Natural killer cell (primary cell): ENCODE measurements around the gene IP6K3. TPM values are rescaled to one million over a fixed set of nuclear protein-coding genes. Genes with fewer than 3 reads are reported as not detected.

Experiments used
- ATAC-seq, 3 donors: fragments of 150-1000 bp in 2 of 3; fragments of 200-7000 bp in 1 of 3; cut with Tn5 transposase; 1 replicate in 1 of 3; 2 replicates in 2 of 3; pipeline ENCODE4 v1.10.0; 2021; ENCODE audit warnings: mild to moderate bottlenecking in 2 of 3, moderate library complexity in 2 of 3
- DNase-seq, 2 donors: peaks; one replicate each; pipeline versions ENCODE4 v3.0.0 to v3.0.0-alpha.2; 2013 to 2021; ENCODE audit warnings: mixed read lengths in 1 of 2
- H3K27ac ChIP-seq: one replicate; pipeline ENCODE4 v1.5.1; 2013; ENCODE audit warnings: mild to moderate bottlenecking, low read length
- H3K27me3 ChIP-seq: one replicate; pipeline ENCODE4 v1.6.1; 2013; ENCODE audit warnings: low read length; ENCODE audit not compliant: control insufficient read depth, insufficient read depth
- H3K36me3 ChIP-seq: one replicate; pipeline ENCODE4 v1.6.1; 2013; ENCODE audit warnings: low read length; ENCODE audit not compliant: control insufficient read depth, insufficient read depth
- H3K4me1 ChIP-seq: one replicate; pipeline ENCODE4 v1.6.1; 2013; ENCODE audit warnings: low read length; ENCODE audit not compliant: control insufficient read depth, insufficient read depth
- H3K4me3 ChIP-seq: one replicate; pipeline ENCODE4 v1.5.1; 2013; ENCODE audit warnings: low read length
- H3K9me3 ChIP-seq: one replicate; pipeline ENCODE4 v1.6.1; 2013; ENCODE audit warnings: low read length; ENCODE audit not compliant: control insufficient read depth, insufficient read depth
- H3K27ac Mint-ChIP-seq, 2 donors: one replicate each; pipeline ENCODE4 v1.8.0; 2022; ENCODE audit warnings: mild to moderate bottlenecking in 2 of 2, mixed read lengths in 2 of 2, moderate library complexity in 1 of 2
- H3K27me3 Mint-ChIP-seq, 2 donors: one replicate each; pipeline ENCODE4 v1.8.0; 2022; ENCODE audit warnings: low read depth in 2 of 2, mixed read lengths in 2 of 2
- H3K36me3 Mint-ChIP-seq: one replicate; pipeline ENCODE4 v1.8.0; 2022; ENCODE audit warnings: mixed read lengths
- H3K4me1 Mint-ChIP-seq, 2 donors: one replicate each; pipeline ENCODE4 v1.8.0; 2022; ENCODE audit warnings: mixed read lengths in 2 of 2
- H3K4me3 Mint-ChIP-seq: one replicate; pipeline ENCODE4 v1.8.0; 2022; ENCODE audit warnings: mild to moderate bottlenecking, moderate library complexity, mixed read lengths
- H3K9me3 Mint-ChIP-seq, 2 donors: one replicate each; pipeline ENCODE4 v1.8.0; 2022; ENCODE audit warnings: mixed read lengths in 2 of 2
- WGBS: methylation state at CpG from one replicate; pipeline ENCODE4 v1.1.7; 2013; ENCODE audit warnings: missing lambda C conversion rate; ENCODE audit not compliant: insufficient coverage; 5-methylcytosine and 5-hydroxymethylcytosine counted together
- intact Hi-C: fragments of 100-400 bp; cut with micrococcal nuclease; formaldehyde crosslinking; loops from one replicate; pipeline ENCODE4 v1.14.2; 2022
- total RNA-seq, 4 donors: library from RNA; stranded (reverse); fragments of 120-200 nt in 1 of 4; gene quantifications; one replicate each; pipeline versions ENCODE4 v1.2.3 to v1.2.4, GENCODE V29; 2013 to 2022
- TF ChIP-seq, protein P1 (sequence below): fragments of 200-600 bp; IDR thresholded peaks from one replicate; pipeline ENCODE4 v1.8.0; 2022; ENCODE audit warnings: antibody characterized with exemption

Gene IP6K3
- total RNA-seq, 3 donors from 2014 or later (not counting 1 experiment from before 2014, with no cell fraction given), result not detected

DNA sequence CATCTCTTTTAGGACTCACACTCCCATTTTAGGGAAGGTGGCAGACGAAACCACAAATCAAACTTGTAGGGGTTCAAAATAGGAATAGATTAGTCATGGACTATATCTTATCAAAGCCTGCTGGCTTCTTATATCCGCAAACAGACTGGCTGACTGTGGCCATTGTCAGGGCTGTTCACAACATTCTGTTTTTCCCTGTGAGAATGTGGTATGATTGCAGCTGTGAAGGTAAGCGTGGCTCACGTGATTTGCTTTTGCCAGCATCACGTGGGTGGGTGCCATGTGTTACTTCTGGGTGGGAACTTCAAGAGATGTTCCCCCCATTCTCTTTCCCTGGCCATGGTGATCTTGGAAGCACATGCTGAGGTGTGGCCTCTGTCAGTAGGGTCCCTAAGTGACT, 5.9 kb downstream of the IP6K3 start:
- TF ChIP-seq, protein P1, sequence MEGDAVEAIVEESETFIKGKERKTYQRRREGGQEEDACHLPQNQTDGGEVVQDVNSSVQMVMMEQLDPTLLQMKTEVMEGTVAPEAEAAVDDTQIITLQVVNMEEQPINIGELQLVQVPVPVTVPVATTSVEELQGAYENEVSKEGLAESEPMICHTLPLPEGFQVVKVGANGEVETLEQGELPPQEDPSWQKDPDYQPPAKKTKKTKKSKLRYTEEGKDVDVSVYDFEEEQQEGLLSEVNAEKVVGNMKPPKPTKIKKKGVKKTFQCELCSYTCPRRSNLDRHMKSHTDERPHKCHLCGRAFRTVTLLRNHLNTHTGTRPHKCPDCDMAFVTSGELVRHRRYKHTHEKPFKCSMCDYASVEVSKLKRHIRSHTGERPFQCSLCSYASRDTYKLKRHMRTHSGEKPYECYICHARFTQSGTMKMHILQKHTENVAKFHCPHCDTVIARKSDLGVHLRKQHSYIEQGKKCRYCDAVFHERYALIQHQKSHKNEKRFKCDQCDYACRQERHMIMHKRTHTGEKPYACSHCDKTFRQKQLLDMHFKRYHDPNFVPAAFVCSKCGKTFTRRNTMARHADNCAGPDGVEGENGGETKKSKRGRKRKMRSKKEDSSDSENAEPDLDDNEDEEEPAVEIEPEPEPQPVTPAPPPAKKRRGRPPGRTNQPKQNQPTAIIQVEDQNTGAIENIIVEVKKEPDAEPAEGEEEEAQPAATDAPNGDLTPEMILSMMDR, result no peak
- WGBS, result 91% methylated on average over 5 of the region's 5 CpGs
- peaks cover 4 to 12% of the 10 kb centered on the region in 2 donors for H3K27me3 Mint-ChIP-seq
- H3K27ac Mint-ChIP-seq, result no peak overlapping the region
- Histone ChIP-seq H3K36me3 (no peaks in the 10 kb centered on the region), H3K4me1 (no peaks in the 10 kb centered on the region), H3K9me3 (no peaks in the 10 kb centered on the region), H3K27me3 (no peaks in the 10 kb centered on the region), H3K4me3 (no peak overlapping the region), H3K27ac (no peak overlapping the region)
- H3K4me1 Mint-ChIP-seq, result peaks cover 5% of the 10 kb centered on the region in 2 donors
- DNase-seq (no peak), ATAC-seq (no peak)
- H3K9me3 Mint-ChIP-seq, result no peaks in the 10 kb centered on the region
- intact Hi-C loops, result no loop called here
- H3K36me3 Mint-ChIP-seq, result no peaks in the 10 kb centered on the region
- H3K4me3 Mint-ChIP-seq, result no peak overlapping the region

DNA sequence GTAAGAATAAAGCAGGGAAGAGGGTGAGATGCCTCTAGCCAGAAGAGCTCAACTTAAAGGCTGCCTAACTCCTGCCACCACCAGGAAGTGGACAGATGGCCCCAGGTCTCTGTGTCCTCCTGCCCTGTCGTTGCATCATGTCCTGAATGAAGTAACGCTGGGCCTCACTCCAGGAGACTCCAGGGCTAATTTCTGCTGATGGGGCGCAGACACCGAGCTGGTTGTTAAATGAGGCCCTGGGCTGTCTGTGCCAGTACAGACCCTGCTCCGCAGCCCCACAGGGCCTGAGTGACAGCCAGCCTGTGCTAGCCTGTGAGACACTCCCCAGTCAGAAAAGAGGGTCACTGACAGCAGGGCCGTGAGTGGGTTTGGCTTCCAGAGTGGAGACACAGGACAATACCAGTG, 6.5 kb downstream of the IP6K3 start:
- 92% methylated on average over 6 of the region's 6 CpGs for WGBS
- no peak for DNase-seq
- TF ChIP-seq, protein P1, result no peak

DNA sequence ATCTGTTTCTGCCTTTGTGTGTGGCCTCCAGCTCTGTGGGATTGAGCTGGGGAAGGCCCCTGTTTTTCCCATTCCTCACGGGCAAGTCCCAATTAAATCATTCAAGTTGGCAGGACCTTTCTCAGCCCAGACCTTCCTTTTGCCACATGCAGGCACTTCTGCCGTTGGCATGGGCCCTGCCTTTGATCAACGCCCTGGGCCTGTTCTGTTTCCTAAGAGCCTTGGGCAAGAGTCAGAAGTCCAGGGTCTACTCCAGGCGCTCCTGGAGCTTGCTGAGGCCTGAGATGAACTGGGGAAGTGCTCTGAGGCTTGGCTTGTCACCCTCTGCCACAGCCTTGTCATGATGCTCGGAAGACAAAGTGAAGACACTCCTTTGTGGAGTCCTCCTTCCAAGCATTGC, 7.1 kb downstream of the IP6K3 start:
- DNase-seq (no peak), ATAC-seq (no peak)
- H3K4me3 ChIP-seq, result no peak overlapping the region
- H3K9me3 ChIP-seq, result no peaks in the 10 kb centered on the region
- Mint-ChIP-seq H3K4me3 (no peak overlapping the region), H3K36me3 (no peaks in the 10 kb centered on the region), H3K4me1 (peaks cover 5% of the 10 kb centered on the region in 2 donors), H3K9me3 (no peaks in the 10 kb centered on the region), H3K27me3 (peaks cover 4 to 12% of the 10 kb centered on the region in 2 donors), H3K27ac (no peak overlapping the region)
- no peak overlapping the region for H3K27ac ChIP-seq
- 77% methylated on average over 5 of the region's 5 CpGs for WGBS
- H3K27me3 ChIP-seq, result no peaks in the 10 kb centered on the region
- intact Hi-C loops, result no loop called here
- H3K4me1 ChIP-seq, result no peaks in the 10 kb centered on the region
- TF ChIP-seq, protein P1, result no peak
- H3K36me3 ChIP-seq, result no peaks in the 10 kb centered on the region

More for the DNA sequence above, 6.5 kb downstream of the IP6K3 start:
- H3K27ac ChIP-seq, result no peak overlapping the region
- H3K36me3 ChIP-seq, result no peaks in the 10 kb centered on the region
- H3K9me3 ChIP-seq, result no peaks in the 10 kb centered on the region
- no peak overlapping the region for H3K4me3 ChIP-seq
- H3K27me3 ChIP-seq, result no peaks in the 10 kb centered on the region
- Mint-ChIP-seq H3K27me3 (peaks cover 4 to 12% of the 10 kb centered on the region in 2 donors), H3K9me3 (no peaks in the 10 kb centered on the region), H3K36me3 (no peaks in the 10 kb centered on the region), H3K4me1 (peaks cover 5% of the 10 kb centered on the region in 2 donors), H3K27ac (no peak overlapping the region), H3K4me3 (no peak overlapping the region)
- ATAC-seq, result no peak
- intact Hi-C loops, result no loop called here
- H3K4me1 ChIP-seq, result no peaks in the 10 kb centered on the region

DNA sequence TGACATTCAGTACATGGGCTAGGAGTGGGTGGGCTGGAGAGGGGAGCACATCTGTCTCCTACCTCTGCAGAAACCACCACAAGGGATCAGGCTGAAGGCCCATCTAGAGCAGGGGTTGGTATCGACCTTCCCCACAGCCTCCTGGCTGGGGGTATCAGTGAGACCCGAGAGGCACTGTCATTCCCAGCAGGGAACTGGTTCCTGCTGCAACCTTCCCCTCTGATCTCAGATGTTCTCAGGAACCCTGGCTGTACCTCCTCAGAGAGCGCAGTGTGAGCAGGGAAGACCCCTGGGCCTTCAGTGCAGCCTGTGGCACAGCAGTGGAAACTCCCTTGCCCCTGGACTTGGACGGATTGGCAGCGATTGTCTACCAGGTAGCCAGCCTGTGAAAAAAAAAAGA, 7.8 kb downstream of the IP6K3 start:
- Mint-ChIP-seq H3K27me3 (peaks cover 4 to 12% of the 10 kb centered on the region in 2 donors), H3K9me3 (no peaks in the 10 kb centered on the region), H3K4me3 (no peak overlapping the region), H3K27ac (no peak overlapping the region), H3K4me1 (no peaks in the 10 kb centered on the region), H3K36me3 (no peaks in the 10 kb centered on the region)
- Histone ChIP-seq H3K27me3 (no peaks in the 10 kb centered on the region), H3K4me1 (no peaks in the 10 kb centered on the region), H3K9me3 (no peaks in the 10 kb centered on the region), H3K4me3 (no peak overlapping the region), H3K27ac (no peak overlapping the region), H3K36me3 (no peaks in the 10 kb centered on the region)
- ATAC-seq, result no peak
- no peak for DNase-seq
- TF ChIP-seq, protein P1, result no peak
- 87% methylated on average over 5 of the region's 5 CpGs for WGBS
- intact Hi-C loops, result no loop called here
